DMS79 treated with DMSO at 0.1 percent for 48 hours (cell line): ENCODE data around the gene RCBTB2.
A peak's percentile ranks its signal among the peaks of the same experiment; 100 is the strongest.

Experiments used
- DNase-seq: peaks from one replicate; lab custom pipeline; 2025; lab: John Stamatoyannopoulos, UW

Gene RCBTB2

GRCh38 chr13:48563626-48564025, 30.7 kb upstream of the RCBTB2 start:
- DNase-seq = no peak

- no peak for DNase-seq
Observed at GRCh38 chr13:48562296-48563066, 29.6 kb upstream of the RCBTB2 start.

- DNase-seq = no peak
Observed at GRCh38 chr13:48561466-48562235, 28.8 kb upstream of the RCBTB2 start.

- no peak for DNase-seq
Observed at GRCh38 chr13:48560657-48561337, 27.9 kb upstream of the RCBTB2 start.

- DNase-seq = no peak
Observed at GRCh38 chr13:48559638-48560320, 26.9 kb upstream of the RCBTB2 start.

- no peak for DNase-seq
Observed at GRCh38 chr13:48556817-48557216, 23.9 kb upstream of the RCBTB2 start.

GRCh38 chr13:48555441-48555840, 22.6 kb upstream of the RCBTB2 start:
- no peak for DNase-seq

GRCh38 chr13:48551329-48551728, 18.4 kb upstream of the RCBTB2 start:
- DNase-seq = no peak

- DNase-seq = no peak
Observed at GRCh38 chr13:48549658-48550057, 16.8 kb upstream of the RCBTB2 start.

- no peak for DNase-seq
Observed at GRCh38 chr13:48547663-48548092, 14.8 kb upstream of the RCBTB2 start.

GRCh38 chr13:48545608-48546007, 12.7 kb upstream of the RCBTB2 start:
- DNase-seq = no peak

GRCh38 chr13:48542581-48543341, 9.9 kb upstream of the RCBTB2 start:
- peak; percentile 58 for DNase-seq

GRCh38 chr13:48542138-48542537, 9.3 kb upstream of the RCBTB2 start:
- no peak for DNase-seq

- DNase-seq = no peak
Observed at GRCh38 chr13:48539550-48539949, 6.7 kb upstream of the RCBTB2 start.

- no peak for DNase-seq
Observed at GRCh38 chr13:48536621-48537250, 3.9 kb upstream of the RCBTB2 start.

GRCh38 chr13:48535766-48536165, 2.9 kb upstream of the RCBTB2 start:
- no peak for DNase-seq

- no peak for DNase-seq
Observed at GRCh38 chr13:48534911-48535501, 2.1 kb upstream of the RCBTB2 start.

GRCh38 chr13:48533961-48534600, 1.2 kb upstream of the RCBTB2 start:
- no peak for DNase-seq

- no peak for DNase-seq
Observed at GRCh38 chr13:48532256-48532505, 699 bp downstream of the RCBTB2 start.
